Endothelial cell of umbilical vein (primary cell): ENCODE data around the gene ACP1. TPM values are rescaled to one million over a fixed set of nuclear protein-coding genes. Genes with fewer than 3 reads are reported as not detected.

ENCODE experiments used
- BruUV-seq: library from RNA; stranded (reverse); fragments of 400-500 nt; replicated peaks from 2 replicates; lab custom pipeline; 2021; lab: Mats Ljungman, UMichigan
- CTCF ChIA-PET: fragments of 300-600, 350-600 bp; sonication (Branson Sonifier 250); formaldehyde crosslinking; loops from one replicate; lab custom pipeline; 2021; ENCODE audit warnings: antibody characterized with exemption, inconsistent platforms; lab: Charles Lee
- POLR2A ChIA-PET: fragments of 300-600, 350-600 bp; sonication (Branson Sonifier 250); formaldehyde crosslinking; loops from one replicate; lab custom pipeline; 2021; ENCODE audit warnings: antibody characterized with exemption, inconsistent platforms; lab: Charles Lee
- DNase-seq: peaks from one replicate; pipeline ENCODE4 v3.0.0-alpha.2; 2011; ENCODE audit warnings: low read depth, low spot score
- FAIRE-seq: peaks from 2 replicates; lab custom pipeline; 2011; peaks lifted over from hg19 to GRCh38; lab: Jason Lieb, UNC
- H2AFZ ChIP-seq: 2 replicates; pipeline ENCODE4 v1.6.0; 2012; ENCODE audit warnings: low read depth, low read length, control low read depth, inconsistent platforms
- H3K27ac ChIP-seq: 2 replicates; pipeline ENCODE4 v1.5.1; 2011; ENCODE audit warnings: low read depth, mild to moderate bottlenecking, control low read depth, low read length, moderate library complexity; ENCODE audit not compliant: insufficient read depth
- H3K27me3 ChIP-seq, 2 experiments: 2 replicates each; pipeline versions ENCODE4 v1.6.0 to v1.6.1; 2011; ENCODE audit warnings: low read length in 2 of 2, mixed read lengths in 1 of 2; ENCODE audit not compliant: control insufficient read depth in 2 of 2, insufficient read depth in 2 of 2
- H3K36me3 ChIP-seq, 2 experiments: 2 replicates in 1 of 2; 3 replicates in 1 of 2; pipeline ENCODE4 v1.5.1; 2011; ENCODE audit warnings: low read length in 2 of 2, mild to moderate bottlenecking in 1 of 2, moderate library complexity in 1 of 2; ENCODE audit not compliant: control insufficient read depth in 2 of 2, insufficient read depth in 2 of 2; ENCODE audit errors: extremely low read depth in 1 of 2
- H3K4me1 ChIP-seq: 3 replicates; pipeline ENCODE4 v1.5.1; 2011; ENCODE audit warnings: mild to moderate bottlenecking, low read length; ENCODE audit not compliant: control insufficient read depth, insufficient read depth; ENCODE audit errors: extremely low read depth
- H3K4me2 ChIP-seq: 2 replicates; pipeline ENCODE4 v1.6.1; 2011; ENCODE audit warnings: low read length, control low read depth, mixed read lengths; ENCODE audit not compliant: insufficient read depth
- H3K4me3 ChIP-seq, 3 experiments: fragments of 200-600 bp in 1 of 3; sonication (generic), shearing (Covaris generic) in 1 of 3; replicated peaks in 1 of 3; 2 replicates each; pipeline ENCODE4 v1.5.1; 2011 to 2016; ENCODE audit warnings: control low read depth in 3 of 3, low read length in 3 of 3, mild to moderate bottlenecking in 2 of 3, inconsistent platforms in 1 of 3, low read depth in 1 of 3, moderate library complexity in 1 of 3; ENCODE audit not compliant: insufficient read depth in 1 of 3
- H3K79me2 ChIP-seq: 2 replicates; pipeline ENCODE4 v1.6.0; 2012; ENCODE audit warnings: low read length, inconsistent platforms; ENCODE audit not compliant: control insufficient read depth, insufficient read depth
- H3K9ac ChIP-seq: replicated peaks from 2 replicates; pipeline ENCODE3; 2011; ENCODE audit warnings: low read length, control low read depth; ENCODE audit not compliant: insufficient read depth; ENCODE audit errors: extremely low read depth
- H3K9me1 ChIP-seq: replicated peaks from 3 replicates; pipeline ENCODE4 v1.6.0; 2011; ENCODE audit warnings: mild to moderate bottlenecking, low read length; ENCODE audit not compliant: control insufficient read depth, insufficient read depth; ENCODE audit errors: extremely low read depth
- H3K9me3 ChIP-seq: replicated peaks from 2 replicates; pipeline ENCODE4 v1.5.1; 2012; ENCODE audit warnings: low read length, inconsistent platforms; ENCODE audit not compliant: control insufficient read depth, insufficient read depth
- H4K20me1 ChIP-seq: replicated peaks from 2 replicates; pipeline ENCODE3; 2011; ENCODE audit warnings: mild to moderate bottlenecking, low read length; ENCODE audit not compliant: control insufficient read depth, insufficient read depth; ENCODE audit errors: extremely low read depth
- CTCF ChIP-seq, 2 donors: IDR thresholded peaks; 1 replicate in 1 of 2; 2 replicates in 1 of 2; pipeline ENCODE4 v1.5.1; 2011; ENCODE audit warnings: low read length in 2 of 2, mild to moderate bottlenecking in 2 of 2, moderate library complexity in 2 of 2, control low read depth in 1 of 2, inconsistent platforms in 1 of 2, low read depth in 1 of 2; ENCODE audit not compliant: insufficient read depth in 1 of 2; ENCODE audit errors: extremely low read depth in 1 of 2
- EZH2 ChIP-seq: IDR thresholded peaks from 2 replicates; pipeline ENCODE4 v1.6.1; 2012; ENCODE audit warnings: borderline replicate concordance, low read depth, mild to moderate bottlenecking, moderate library complexity, low read length, inconsistent platforms; ENCODE audit not compliant: severe bottlenecking
- FOS ChIP-seq: IDR thresholded peaks from 2 replicates; pipeline ENCODE4 v1.6.1; 2011; ENCODE audit warnings: mild to moderate bottlenecking, low read length, moderate library complexity, borderline replicate concordance; ENCODE audit not compliant: insufficient read depth
- GATA2 ChIP-seq: IDR thresholded peaks from 2 replicates; pipeline ENCODE4 v1.7.0; 2011; ENCODE audit warnings: low read depth, mild to moderate bottlenecking, moderate library complexity, mixed read lengths, low read length; ENCODE audit not compliant: insufficient read length, insufficient read depth
- JUN ChIP-seq: IDR thresholded peaks from 2 replicates; pipeline ENCODE4 v1.6.1; 2011; ENCODE audit warnings: borderline replicate concordance, low read depth; ENCODE audit not compliant: insufficient read length, insufficient read depth
- MYC ChIP-seq: IDR thresholded peaks from one replicate; pipeline ENCODE4 v1.6.1; 2011; ENCODE audit warnings: mild to moderate bottlenecking, low read depth, low read length
- POLR2A ChIP-seq: IDR thresholded peaks from 2 replicates; pipeline ENCODE4 v1.6.1; 2012; ENCODE audit warnings: low read depth, mild to moderate bottlenecking, control low read depth, low read length
- POLR2AphosphoS5 ChIP-seq: IDR thresholded peaks from 2 replicates; pipeline ENCODE4 v1.6.1; 2012; ENCODE audit warnings: low read depth, mild to moderate bottlenecking, control low read depth, low read length, moderate library complexity; ENCODE audit not compliant: insufficient read depth
- dilution Hi-C: fragments of 300-500 bp; cut with MboI; formaldehyde crosslinking; loops from one replicate; pipeline ENCODE4 v1.15.0; 2019; ENCODE audit warnings: low sequenced_read_pairs; ENCODE audit not compliant: extremely low pct_ligation_motif_present
- intact Hi-C: fragments of 100-400 bp; cut with micrococcal nuclease; formaldehyde crosslinking; loops from one replicate; pipeline ENCODE4 v1.10.0; 2022
- polyA plus RNA-seq, 4 experiments: library from polyadenylated mRNA; depleted of rRNA in 3 of 4; stranded (reverse) in 3 of 4; unstranded in 1 of 4; fragments of >200 nt; gene quantifications; 2 replicates each; pipeline versions ENCODE4 v1.2.1 to v1.2.3, GENCODE V29; 2011 to 2012; ENCODE audit warnings: missing spikeins in 1 of 4
- total RNA-seq: library from RNA; stranded (reverse); gene quantifications from 2 replicates; pipeline ENCODE4 v1.2.3, GENCODE V29; 2021
- TF ChIP-seq, protein P1 (sequence below): IDR thresholded peaks from 2 replicates; pipeline ENCODE4 v1.6.1; 2011; ENCODE audit not compliant: insufficient read depth, insufficient read length

Gene ACP1
- total and polyA plus RNA-seq, 2 donors (not counting 3 experiments of a cell fraction or from before 2014, with no cell fraction given): 63.4 to 80.2 TPM

- CTCF ChIA-PET: interaction anchor here (1.2 kb wide), 1 partner anchor 382 kb away, joined by 3 read pairs; no protein-coding TSS in a partner anchor
- Histone ChIP-seq H4K20me1 (no peaks in the 10 kb centered on the region), H3K9me1 (no peaks in the 10 kb centered on the region), H3K27me3 (peaks cover 11 to 37% of the 10 kb centered on the region in 2 experiments), H3K9ac (no peak overlapping the region), H3K4me1 (peaks cover 3% of the 10 kb centered on the region), H3K79me2 (no peaks in the 10 kb centered on the region), H3K27ac (no peak overlapping the region), H3K4me3 (no peak overlapping the region), H3K36me3 (peaks cover 3% of the 10 kb centered on the region in 2 experiments), H3K4me2 (no peak overlapping the region), H2AFZ (no peak overlapping the region), H3K9me3 (no peaks in the 10 kb centered on the region)
- POLR2A ChIA-PET: no interaction called here
- FAIRE-seq (no peak), DNase-seq (no peak)
- BruUV-seq: no TSS peak
- intact Hi-C loops (no loop called here), dilution Hi-C loops (no loop called here)
- TF ChIP-seq POLR2A (no peak), JUN (no peak), EZH2 (no peak), POLR2AphosphoS5 (no peak), FOS (no peak), GATA2 (no peak), MYC (no peak), CTCF (IDR thresholded peaks at IDR 0.05; ENCODE audit: extremely low read depth in 1 of 2, insufficient read depth in 1 of 2, low read depth in 1 of 2, low read length in 2 of 2) (no peak)
- TF ChIP-seq, protein P1, sequence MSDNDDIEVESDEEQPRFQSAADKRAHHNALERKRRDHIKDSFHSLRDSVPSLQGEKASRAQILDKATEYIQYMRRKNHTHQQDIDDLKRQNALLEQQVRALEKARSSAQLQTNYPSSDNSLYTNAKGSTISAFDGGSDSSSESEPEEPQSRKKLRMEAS: no peak
These were observed 20.8 kb downstream of the ACP1 start for GRCh38 chr2:285531-285930.
